Fibroblast of lung (primary cell): Measurements from ENCODE around the gene SRSF2. TPM values are rescaled to one million over a fixed set of nuclear protein-coding genes. Genes with fewer than 3 reads are reported as not detected.

Experiments used
- DNase-seq, 2 donors: peaks; one replicate each; pipeline versions ENCODE4 v3.0.0 to v3.0.0-alpha.2; 2010; ENCODE audit warnings: low read depth in 2 of 2
- H2AFZ ChIP-seq: 2 replicates; pipeline ENCODE4 v1.5.1; 2012; ENCODE audit warnings: low read length, control low read depth, inconsistent platforms
- H3K27ac ChIP-seq: 2 replicates; pipeline ENCODE4 v1.5.1; 2011; ENCODE audit warnings: low read length, control low read depth; ENCODE audit not compliant: insufficient read depth
- H3K27me3 ChIP-seq: 2 replicates; pipeline ENCODE4 v1.5.1; 2011; ENCODE audit warnings: mild to moderate bottlenecking, low read length; ENCODE audit not compliant: control insufficient read depth, insufficient read depth
- H3K36me3 ChIP-seq: 2 replicates; pipeline ENCODE4 v1.5.1; 2011; ENCODE audit warnings: low read length; ENCODE audit not compliant: control insufficient read depth, insufficient read depth
- H3K4me1 ChIP-seq: 2 replicates; pipeline ENCODE4 v1.5.1; 2011; ENCODE audit warnings: low read length; ENCODE audit not compliant: control insufficient read depth, insufficient read depth; ENCODE audit errors: extremely low read depth
- H3K4me2 ChIP-seq: 2 replicates; pipeline ENCODE4 v1.5.1; 2011; ENCODE audit warnings: low read length, control low read depth; ENCODE audit not compliant: insufficient read depth; ENCODE audit errors: extremely low read depth
- H3K4me3 ChIP-seq, 4 experiments: fragments of 200-600 bp in 1 of 4; sonication (generic) in 1 of 4; replicated peaks in 1 of 4; 2 replicates each; pipeline ENCODE4 v1.5.1; 2011 to 2016; ENCODE audit warnings: low read length in 4 of 4, low read depth in 3 of 4, mild to moderate bottlenecking in 3 of 4, control low read depth in 2 of 4, inconsistent platforms in 1 of 4, mixed read lengths in 1 of 4; ENCODE audit not compliant: insufficient read depth in 1 of 4; ENCODE audit errors: control extremely low read depth in 1 of 4
- H3K79me2 ChIP-seq: 2 replicates; pipeline ENCODE4 v1.5.1; 2012; ENCODE audit warnings: mild to moderate bottlenecking, low read length, inconsistent platforms; ENCODE audit not compliant: control insufficient read depth, insufficient read depth
- H3K9ac ChIP-seq: 2 replicates; pipeline ENCODE4 v1.5.1; 2011; ENCODE audit warnings: mild to moderate bottlenecking, low read length, control low read depth; ENCODE audit not compliant: insufficient read depth
- H3K9me3 ChIP-seq: 2 replicates; pipeline ENCODE4 v1.5.1; 2012; ENCODE audit warnings: low read depth, low read length; ENCODE audit not compliant: control insufficient read depth, insufficient read depth
- H4K20me1 ChIP-seq: 2 replicates; pipeline ENCODE4 v1.5.1; 2011; ENCODE audit warnings: low read length; ENCODE audit not compliant: control insufficient read depth, insufficient read depth; ENCODE audit errors: extremely low read depth
- EZH2 ChIP-seq: IDR thresholded peaks from 2 replicates; pipeline ENCODE4 v1.5.1; 2012; ENCODE audit warnings: low read length, control low read depth, mild to moderate bottlenecking; ENCODE audit errors: missing control alignments
- polyA plus RNA-seq, 2 donors: library from polyadenylated mRNA; depleted of rRNA in 1 of 2; stranded (reverse) in 1 of 2; unstranded in 1 of 2; fragments of >200 nt; gene quantifications; 2 replicates each; pipeline ENCODE4 v1.2.1, GENCODE V29; 2011 to 2012; ENCODE audit warnings: missing spikeins in 1 of 2
- total RNA-seq: library from RNA; depleted of rRNA; stranded (reverse); fragments of >200 nt; gene quantifications from 2 replicates; pipeline ENCODE4 v1.2.1, GENCODE V29; 2014
- TF ChIP-seq, protein P1 (sequence below), 2 donors: IDR thresholded peaks in 1 of 2; conservative IDR thresholded peaks in 1 of 2; 1 replicate in 1 of 2; 2 replicates in 1 of 2; pipeline ENCODE4 v1.5.1; 2011 to 2012; ENCODE audit warnings: low read length in 2 of 2, control low read depth in 1 of 2, inconsistent platforms in 1 of 2, low read depth in 1 of 2, mild to moderate bottlenecking in 1 of 2

The SRSF2 gene
- total and polyA plus RNA-seq, 2 donors (not counting 1 experiment from before 2014, with no cell fraction given): 77.5 to 203 TPM

DNA sequence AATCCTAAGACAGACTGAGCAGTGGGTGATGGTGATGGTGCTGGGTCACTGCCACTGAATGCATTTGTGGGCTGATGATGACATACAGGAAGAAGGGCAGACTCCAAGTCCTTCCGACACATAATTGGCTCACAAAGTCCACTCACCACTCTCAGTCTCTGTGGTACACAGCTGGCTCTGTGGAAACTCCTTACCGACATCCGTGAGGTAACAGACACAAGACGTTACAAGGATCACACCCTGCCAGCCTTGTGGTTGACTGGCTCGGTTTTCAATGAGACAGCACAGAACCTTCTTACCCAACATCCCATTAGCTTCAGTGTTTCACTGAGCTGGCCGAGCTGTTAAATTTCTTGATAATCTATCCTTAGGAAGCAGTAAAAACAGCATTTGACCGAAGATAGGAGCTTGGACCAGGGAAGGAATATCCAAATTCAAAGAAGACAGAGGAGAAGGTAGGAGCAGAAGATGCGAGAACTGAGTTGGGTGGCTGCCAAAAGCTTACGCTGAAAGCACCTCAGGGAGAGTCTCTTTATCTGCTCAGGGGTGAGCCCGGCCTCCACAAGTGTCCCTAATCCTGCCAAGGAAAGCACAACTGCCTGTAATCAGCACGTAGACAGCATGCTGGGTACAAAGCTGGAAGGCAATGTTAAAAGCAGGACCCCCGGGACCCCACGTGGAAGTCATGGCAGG, 20.8 kb downstream of the SRSF2 start:
- Histone ChIP-seq H3K36me3 (peaks cover 20% of the 10 kb centered on the region), H3K27me3 (no peaks in the 10 kb centered on the region), H3K4me2 (no peak overlapping the region), H4K20me1 (no peaks in the 10 kb centered on the region), H3K9me3 (no peaks in the 10 kb centered on the region), H3K9ac (peak overlapping the region; percentile 51), H2AFZ (no peak overlapping the region), H3K27ac (peak overlapping the region; percentile 95), H3K4me3 (no peak overlapping the region), H3K4me1 (peaks cover 19% of the 10 kb centered on the region), H3K79me2 (peaks cover 7% of the 10 kb centered on the region)
- TF ChIP-seq EZH2: no peak
- TF ChIP-seq, protein P1, sequence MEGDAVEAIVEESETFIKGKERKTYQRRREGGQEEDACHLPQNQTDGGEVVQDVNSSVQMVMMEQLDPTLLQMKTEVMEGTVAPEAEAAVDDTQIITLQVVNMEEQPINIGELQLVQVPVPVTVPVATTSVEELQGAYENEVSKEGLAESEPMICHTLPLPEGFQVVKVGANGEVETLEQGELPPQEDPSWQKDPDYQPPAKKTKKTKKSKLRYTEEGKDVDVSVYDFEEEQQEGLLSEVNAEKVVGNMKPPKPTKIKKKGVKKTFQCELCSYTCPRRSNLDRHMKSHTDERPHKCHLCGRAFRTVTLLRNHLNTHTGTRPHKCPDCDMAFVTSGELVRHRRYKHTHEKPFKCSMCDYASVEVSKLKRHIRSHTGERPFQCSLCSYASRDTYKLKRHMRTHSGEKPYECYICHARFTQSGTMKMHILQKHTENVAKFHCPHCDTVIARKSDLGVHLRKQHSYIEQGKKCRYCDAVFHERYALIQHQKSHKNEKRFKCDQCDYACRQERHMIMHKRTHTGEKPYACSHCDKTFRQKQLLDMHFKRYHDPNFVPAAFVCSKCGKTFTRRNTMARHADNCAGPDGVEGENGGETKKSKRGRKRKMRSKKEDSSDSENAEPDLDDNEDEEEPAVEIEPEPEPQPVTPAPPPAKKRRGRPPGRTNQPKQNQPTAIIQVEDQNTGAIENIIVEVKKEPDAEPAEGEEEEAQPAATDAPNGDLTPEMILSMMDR (conservative IDR thresholded peaks at IDR 0.05 in 1 of 2, IDR thresholded peaks at IDR 0.05 in 1 of 2; ENCODE audit: low read depth in 1 of 2, low read length in 2 of 2): no peak
- peak; percentile 98 to 100 for DNase-seq

DNA sequence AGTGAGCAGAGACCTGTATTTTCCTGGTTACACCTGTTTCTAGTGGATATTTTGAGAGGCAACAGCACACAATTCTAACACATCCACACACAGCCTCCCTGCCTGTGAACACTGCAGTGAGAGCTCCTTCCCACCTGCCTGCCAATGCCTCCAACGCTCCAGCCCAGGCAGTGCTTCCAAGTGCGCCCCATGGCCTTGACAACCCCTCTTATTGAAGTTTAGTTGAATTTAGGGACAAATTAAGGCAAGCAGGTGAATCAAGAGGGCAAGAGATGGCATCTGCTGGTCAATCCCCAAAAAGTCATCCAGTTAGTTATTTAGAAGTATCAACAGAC, 21.7 kb downstream of the SRSF2 start:
- H3K36me3 ChIP-seq: peaks cover 16% of the 10 kb centered on the region
- no peak overlapping the region for H3K4me2 ChIP-seq

DNA sequence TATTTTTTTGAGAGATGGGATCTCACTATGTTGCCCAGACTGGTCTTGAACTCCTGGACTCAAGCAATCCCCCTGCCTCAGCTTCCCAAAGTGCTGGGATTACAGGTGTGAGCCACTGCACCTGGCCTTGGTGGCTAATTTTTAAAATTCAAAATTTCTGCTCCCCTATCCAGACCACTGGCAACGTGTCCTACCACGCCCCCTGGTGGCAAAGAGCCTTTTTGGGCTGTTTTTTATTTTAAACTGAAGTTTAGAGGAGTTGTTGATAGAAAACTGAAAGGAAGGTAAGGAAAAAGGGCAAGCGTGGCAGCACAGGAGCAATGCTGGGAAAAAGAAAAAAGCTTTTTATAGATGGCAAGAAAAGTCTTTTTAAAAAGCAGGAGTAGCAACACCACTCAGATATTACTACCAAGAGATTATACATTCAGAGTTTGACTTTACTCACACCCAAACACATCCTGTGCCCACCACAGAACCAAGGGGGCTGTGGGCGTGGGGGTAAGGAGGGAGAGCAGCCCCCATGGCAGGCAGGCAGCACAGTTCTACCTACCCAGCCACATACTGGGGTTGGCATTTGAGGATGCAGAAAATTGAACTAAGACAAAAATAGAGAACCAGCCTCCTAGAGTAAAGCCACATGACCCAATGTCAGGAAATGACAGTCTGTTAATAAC, 22.2 kb downstream of the SRSF2 start:
- H3K9me3 ChIP-seq: no peaks in the 10 kb centered on the region
- no peaks in the 10 kb centered on the region for H3K27me3 ChIP-seq
- no peak overlapping the region for H3K4me3 ChIP-seq
- no peak overlapping the region for H3K4me2 ChIP-seq
- H3K79me2 ChIP-seq: peaks cover 9% of the 10 kb centered on the region
- H3K27ac ChIP-seq: peak overlapping the region; percentile 95
- H3K4me1 ChIP-seq: peaks cover 22% of the 10 kb centered on the region
- H4K20me1 ChIP-seq: no peaks in the 10 kb centered on the region
- H3K36me3 ChIP-seq: peaks cover 12% of the 10 kb centered on the region
- no peak overlapping the region for H2AFZ ChIP-seq
- H3K9ac ChIP-seq: no peak overlapping the region
- DNase-seq: peak in 1 of 2 donors; percentile 63
- no peak for TF ChIP-seq EZH2
- TF ChIP-seq, protein P1 (conservative IDR thresholded peaks at IDR 0.05 in 1 of 2, IDR thresholded peaks at IDR 0.05 in 1 of 2; ENCODE audit: low read depth in 1 of 2, low read length in 2 of 2): peak; percentile 76 to 83

More for the DNA sequence above, 21.7 kb downstream of the SRSF2 start:
- TF ChIP-seq, protein P1 (conservative IDR thresholded peaks at IDR 0.05 in 1 of 2, IDR thresholded peaks at IDR 0.05 in 1 of 2; ENCODE audit: low read depth in 1 of 2, low read length in 2 of 2): no peak
- no peak for TF ChIP-seq EZH2
- Histone ChIP-seq H2AFZ (no peak overlapping the region), H3K9ac (no peak overlapping the region), H3K79me2 (peaks cover 5% of the 10 kb centered on the region), H3K4me3 (no peak overlapping the region), H4K20me1 (no peaks in the 10 kb centered on the region), H3K27me3 (no peaks in the 10 kb centered on the region), H3K27ac (peak overlapping the region; percentile 95), H3K9me3 (no peaks in the 10 kb centered on the region), H3K4me1 (peaks cover 22% of the 10 kb centered on the region)
- no peak for DNase-seq
